Measurements from ENCODE around the gene CSTB. TPM values are rescaled to one million over a fixed set of nuclear protein-coding genes. Genes with fewer than 3 reads are reported as not detected.

The CSTB gene
- total RNA-seq, 1 donor from 2014 or later: 16.0 TPM

- Mint-ChIP-seq H3K4me1 (peaks cover 3% of the 10 kb centered on the region), H3K27ac (no peak overlapping the region), H3K27me3 (peaks cover 2% of the 10 kb centered on the region), H3K4me3 (no peak overlapping the region), H3K9me3 (peaks cover 6% of the 10 kb centered on the region), H3K36me3 (ENCODE audit: low read depth) (no peaks in the 10 kb centered on the region)
- ATAC-seq (ENCODE audit: low read depth) (no peak), DNase-seq (no peak)
- no peak for TF ChIP-seq CTCF (IDR thresholded peaks at IDR 0.05)
- POLR2A ChIA-PET: no interaction called here
- CTCF ChIA-PET: no interaction called here
- intact Hi-C loops (cut with micrococcal nuclease): no loop called here
These were observed 44.4 kb upstream of the CSTB start for GRCh38 chr21:43820466-43820865.

- Mint-ChIP-seq H3K4me1 (peaks cover 4% of the 10 kb centered on the region), H3K27ac (no peak overlapping the region), H3K36me3 (ENCODE audit: low read depth) (no peaks in the 10 kb centered on the region), H3K4me3 (no peak overlapping the region), H3K27me3 (peaks cover 2% of the 10 kb centered on the region), H3K9me3 (peaks cover 6% of the 10 kb centered on the region)
- ChIA-PET CTCF (no interaction called here), POLR2A (interaction anchor here (1.0 kb wide), 1 partner anchor 37 kb away, joined by 3 read pairs; no protein-coding TSS in a partner anchor)
- no peak for TF ChIP-seq CTCF (IDR thresholded peaks at IDR 0.05)
- DNase-seq (no peak), ATAC-seq (ENCODE audit: low read depth) (no peak)
- intact Hi-C loops (cut with micrococcal nuclease): loop anchor here (10.0 kb wide), 1 partner anchor 485 kb away; the partner anchor contains the start of gene PFKL
These were observed 43.6 kb upstream of the CSTB start for GRCh38 chr21:43819511-43820405.

GRCh38 chr21:43818685-43819084 lies 42.6 kb upstream of the CSTB start:
- Mint-ChIP-seq H3K4me3 (no peak overlapping the region), H3K4me1 (peaks cover 6% of the 10 kb centered on the region), H3K27ac (no peak overlapping the region), H3K36me3 (ENCODE audit: low read depth) (no peaks in the 10 kb centered on the region), H3K9me3 (peaks cover 6% of the 10 kb centered on the region), H3K27me3 (peaks cover 2% of the 10 kb centered on the region)
- no peak for TF ChIP-seq CTCF (IDR thresholded peaks at IDR 0.05)
- ATAC-seq (ENCODE audit: low read depth): no peak
- intact Hi-C loops (cut with micrococcal nuclease): loop anchor here (10.0 kb wide), 1 partner anchor 486 kb away; the partner anchor contains the start of gene PFKL
- DNase-seq: no peak
- POLR2A ChIA-PET: interaction anchor here (0.6 to 1.0 kb wide), 4 partner anchors 9 to 473 kb away, joined by 3 to 6 read pairs (median 4); no protein-coding TSS in a partner anchor
- CTCF ChIA-PET: no interaction called here

GRCh38 chr21:43817157-43818086 lies 41.3 kb upstream of the CSTB start:
- ChIA-PET POLR2A (interaction anchor here (0.6 kb wide), 1 partner anchor 26 kb away, joined by 3 read pairs; no protein-coding TSS in a partner anchor), CTCF (interaction anchor here (0.8 kb wide), 1 partner anchor 158 kb away, joined by 6 read pairs; no protein-coding TSS in a partner anchor)
- Mint-ChIP-seq H3K4me3 (no peak overlapping the region), H3K27me3 (peaks cover 4% of the 10 kb centered on the region), H3K27ac (no peak overlapping the region), H3K4me1 (peaks cover 8% of the 10 kb centered on the region), H3K9me3 (peaks cover 6% of the 10 kb centered on the region), H3K36me3 (ENCODE audit: low read depth) (no peaks in the 10 kb centered on the region)
- ATAC-seq (ENCODE audit: low read depth) (no peak), DNase-seq (no peak)
- intact Hi-C loops (cut with micrococcal nuclease): loop anchor here (10.0 kb wide), 1 partner anchor 487 kb away; the partner anchor contains the start of gene PFKL
- no peak for TF ChIP-seq CTCF (IDR thresholded peaks at IDR 0.05)
